GM18867 (cell line): ENCODE measurements around the gene MPP2.
"Not testable (repeated sequence)": the region's sequence is repeated elsewhere in the genome, so short reads cannot be mapped to it uniquely, and the experiment has no call there.

Source experiments
- ATAC-seq: cut with Tn5 transposase; IDR thresholded peaks from one replicate; pipeline ENCODE4 v1.9.1; 2021; ENCODE audit warnings: mild to moderate bottlenecking, moderate library complexity; ENCODE audit not compliant: unreplicated experiment

The MPP2 gene, protein sequence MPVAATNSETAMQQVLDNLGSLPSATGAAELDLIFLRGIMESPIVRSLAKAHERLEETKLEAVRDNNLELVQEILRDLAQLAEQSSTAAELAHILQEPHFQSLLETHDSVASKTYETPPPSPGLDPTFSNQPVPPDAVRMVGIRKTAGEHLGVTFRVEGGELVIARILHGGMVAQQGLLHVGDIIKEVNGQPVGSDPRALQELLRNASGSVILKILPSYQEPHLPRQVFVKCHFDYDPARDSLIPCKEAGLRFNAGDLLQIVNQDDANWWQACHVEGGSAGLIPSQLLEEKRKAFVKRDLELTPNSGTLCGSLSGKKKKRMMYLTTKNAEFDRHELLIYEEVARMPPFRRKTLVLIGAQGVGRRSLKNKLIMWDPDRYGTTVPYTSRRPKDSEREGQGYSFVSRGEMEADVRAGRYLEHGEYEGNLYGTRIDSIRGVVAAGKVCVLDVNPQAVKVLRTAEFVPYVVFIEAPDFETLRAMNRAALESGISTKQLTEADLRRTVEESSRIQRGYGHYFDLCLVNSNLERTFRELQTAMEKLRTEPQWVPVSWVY

GRCh38 chr17:43907425-43907981 is at the start of gene MPP2:
Gene MPP2, minus strand, starts transcription at chr17:43907536. Its CDS starts 3,076 bp downstream, at chr17:43904460.
- ATAC-seq, result no peak

- no peak for ATAC-seq
Measured at GRCh38 chr17:43956222-43956621, 48.9 kb upstream of the MPP2 start.

GRCh38 chr17:43953746-43954145 is 46.4 kb upstream of the MPP2 start, which contains the start of gene PYY:
Gene PYY, minus strand, starts transcription at chr17:43953940. Its CDS starts 457 bp downstream, at chr17:43953483.
- ATAC-seq, result no peak

DNA sequence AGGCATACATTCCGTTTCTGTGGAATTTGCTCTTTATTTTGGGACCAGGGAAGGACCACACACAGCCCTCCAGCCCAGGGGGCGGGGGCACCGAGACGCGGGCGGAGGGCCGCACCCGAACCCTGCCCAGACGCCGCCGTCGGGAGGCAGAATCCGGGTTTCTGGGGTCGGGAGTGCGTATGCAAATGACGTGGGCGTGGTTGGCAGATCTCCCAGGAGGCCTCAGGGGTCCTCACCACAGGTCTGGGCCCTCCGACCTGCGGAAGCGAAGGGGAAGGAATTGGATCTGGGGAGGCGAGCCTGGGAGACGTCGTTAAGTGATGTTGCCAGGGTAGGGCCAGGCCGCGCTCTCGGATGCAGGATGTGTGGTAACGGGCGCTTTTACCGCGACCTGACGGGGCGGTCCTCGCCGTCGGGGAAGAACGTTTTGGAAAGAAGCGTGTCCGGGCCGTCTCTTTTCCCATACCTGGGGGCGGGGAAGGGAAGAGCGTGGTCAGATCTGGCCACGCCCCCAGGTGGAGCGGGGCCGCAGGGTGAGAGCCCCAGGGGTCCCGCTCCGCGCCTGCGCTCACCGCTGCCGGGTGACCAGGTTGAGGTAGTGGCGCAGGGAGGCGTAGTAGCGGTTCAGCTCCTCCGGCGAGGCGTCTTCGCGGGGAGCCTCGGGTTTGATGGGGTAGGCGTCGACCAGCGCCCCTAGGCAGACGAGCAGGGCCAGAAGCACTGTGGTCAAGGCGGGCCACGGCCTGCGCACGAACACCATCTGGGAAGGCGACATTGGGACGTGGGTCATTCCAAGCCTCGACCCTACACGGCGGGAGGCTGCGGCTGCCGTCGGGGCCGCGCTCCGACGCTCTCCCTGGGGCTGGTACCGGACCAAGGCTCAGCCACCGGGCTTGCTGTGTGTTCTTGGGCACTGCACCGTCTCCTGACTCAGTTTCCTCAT is 45.7 kb upstream of the MPP2 start:
- no peak for ATAC-seq

DNA sequence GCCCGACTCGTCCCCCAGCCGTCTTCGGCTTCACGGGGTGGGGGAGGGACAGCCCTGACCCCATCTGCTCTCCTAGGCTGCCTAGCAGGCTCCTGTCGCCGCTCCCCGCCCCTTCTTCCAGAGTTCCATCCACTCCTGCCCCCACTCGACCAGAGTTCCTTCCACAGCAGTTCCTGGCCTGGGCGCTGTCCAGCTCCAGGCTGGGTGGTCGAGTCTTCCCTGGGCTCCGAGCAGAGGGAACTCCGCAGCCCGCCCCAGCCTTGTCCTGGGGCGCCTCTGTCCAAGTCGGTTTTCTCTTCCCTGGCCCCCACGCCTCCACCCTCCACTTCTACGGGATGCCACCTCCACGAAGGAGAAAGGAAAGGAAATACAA is 45.0 kb upstream of the MPP2 start:
- no peak for ATAC-seq

- no peak for ATAC-seq
Measured at GRCh38 chr17:43951750-43952149, 44.4 kb upstream of the MPP2 start.

- no peak for ATAC-seq
Measured at GRCh38 chr17:43950554-43950953, 43.2 kb upstream of the MPP2 start.

DNA sequence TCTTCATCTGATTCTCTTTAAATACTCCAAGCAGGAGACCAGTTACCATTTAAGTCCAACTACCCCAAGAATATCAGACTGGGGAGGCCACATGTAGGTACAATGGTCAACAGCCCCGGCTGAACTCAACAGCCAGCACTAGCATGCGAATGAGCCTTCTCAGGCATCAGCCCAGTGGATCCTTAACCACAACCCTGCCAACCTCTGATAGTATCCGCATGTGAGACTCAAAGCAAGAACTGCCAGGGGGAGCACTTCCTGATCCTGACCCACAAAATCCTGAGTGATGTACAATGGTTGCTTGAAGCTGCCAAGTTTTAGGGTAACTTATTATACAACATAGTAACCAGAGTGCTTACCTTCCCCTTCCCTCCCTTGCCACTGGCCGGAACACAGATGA is 42.4 kb upstream of the MPP2 start:
- no peak for ATAC-seq

DNA sequence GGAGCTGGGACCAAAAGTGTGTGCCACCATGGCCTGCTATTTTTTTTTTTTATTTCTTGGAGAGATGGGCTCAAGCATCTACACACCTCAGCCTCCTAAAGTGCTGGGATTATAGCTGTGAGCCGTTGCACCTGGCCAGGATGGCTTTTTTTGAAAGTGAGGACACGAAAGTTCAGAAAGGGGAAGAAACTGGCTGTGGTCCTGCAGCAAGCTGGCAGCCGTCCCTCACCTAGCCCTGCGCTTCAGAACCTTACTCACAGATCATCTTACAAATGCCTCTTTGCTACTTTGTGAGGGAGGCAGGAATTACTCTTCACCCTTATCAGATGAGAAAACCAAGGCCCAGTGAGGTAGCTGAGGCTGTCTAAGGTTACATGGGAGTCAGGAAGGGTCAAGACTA is 39.4 kb upstream of the MPP2 start:
- no peak for ATAC-seq

GRCh38 chr17:43945074-43945829 is 37.9 kb upstream of the MPP2 start:
- ATAC-seq, result no peak

- ATAC-seq, result no peak
Measured at GRCh38 chr17:43942051-43942685, 34.8 kb upstream of the MPP2 start, which contains the start of gene PPY. Gene PPY, minus strand, starts transcription at chr17:43942476. Its CDS starts 822 bp downstream, at chr17:43941654.

DNA sequence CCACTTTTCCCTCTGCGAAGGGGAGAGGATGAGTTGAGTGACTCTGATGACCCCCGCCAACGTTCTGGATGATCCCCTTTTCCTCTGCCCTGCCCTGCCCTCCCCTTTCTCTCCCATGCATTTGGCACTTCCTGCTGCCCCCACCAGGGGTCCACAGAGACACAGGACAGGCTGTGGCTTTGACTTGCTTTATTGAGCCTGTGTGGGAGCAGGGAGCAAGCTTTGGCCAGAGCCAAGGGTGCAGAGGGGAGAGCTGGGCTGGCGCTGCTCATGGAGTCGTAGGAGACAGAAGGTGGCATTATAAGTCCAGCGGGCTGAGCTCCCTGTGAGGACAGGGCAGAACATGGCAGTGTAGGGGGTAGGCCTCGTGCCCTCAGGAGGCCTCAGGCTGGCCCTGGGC is 33.3 kb upstream of the MPP2 start:
- ATAC-seq, result no peak

GRCh38 chr17:43939886-43940285 is 32.5 kb upstream of the MPP2 start:
- no peak for ATAC-seq

DNA sequence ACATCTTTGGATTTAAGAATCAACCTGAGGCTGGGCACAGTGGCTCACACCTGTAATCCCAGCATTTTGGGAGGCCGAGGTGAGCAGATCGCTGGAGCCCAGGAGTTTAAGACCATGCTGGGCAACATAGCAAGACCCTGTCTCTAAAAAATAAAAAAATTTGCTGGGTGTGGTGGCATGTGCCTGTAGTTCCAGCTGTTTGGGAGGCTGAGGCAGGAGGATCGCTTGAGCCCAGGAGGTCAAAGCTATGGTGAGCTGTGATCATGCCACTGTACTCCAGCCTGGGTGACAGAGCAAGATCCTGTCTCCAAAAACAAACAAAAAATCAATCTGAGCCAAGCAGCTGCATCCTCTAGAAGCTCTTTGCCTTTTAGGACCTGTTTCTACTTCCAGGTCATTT is 32.1 kb upstream of the MPP2 start:
- ATAC-seq, result not testable (repeated sequence)

DNA sequence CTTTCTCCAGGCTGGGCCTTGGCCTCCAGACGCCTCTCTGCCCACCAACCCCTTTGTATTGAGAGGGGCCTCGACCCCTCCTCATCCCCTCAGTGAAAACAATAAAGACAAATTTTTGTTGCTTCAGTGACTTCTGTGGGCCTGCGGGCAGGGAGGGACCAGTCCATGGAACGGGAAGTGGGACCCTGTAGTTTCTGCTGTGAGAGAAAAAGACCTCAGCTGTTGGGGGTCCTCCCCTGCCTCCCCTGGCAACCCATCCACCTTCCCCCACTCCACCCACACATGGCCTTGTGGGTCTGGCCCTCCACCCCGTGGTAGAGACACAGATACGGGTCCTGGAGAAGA is 31.5 kb upstream of the MPP2 start:
- no peak for ATAC-seq

DNA sequence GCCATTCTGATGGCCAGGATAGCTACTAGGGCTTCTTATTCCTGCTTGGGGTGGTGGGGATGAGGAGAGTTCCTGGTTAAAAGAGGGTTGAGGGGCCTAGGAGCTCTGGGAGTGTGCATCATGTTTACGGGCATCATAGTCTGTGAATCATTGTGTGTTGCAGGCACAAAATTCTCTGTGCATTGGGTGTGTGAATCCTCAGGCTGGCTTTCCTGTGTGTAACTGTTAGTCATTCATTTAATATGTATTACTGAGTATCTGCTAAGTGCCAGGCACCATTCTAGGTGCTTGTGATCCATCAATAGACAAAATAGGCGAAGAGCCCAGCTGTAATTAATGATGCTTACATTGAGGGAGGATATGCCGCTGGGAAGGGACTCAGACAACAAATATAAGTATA is 29.1 kb upstream of the MPP2 start:
- no peak for ATAC-seq

DNA sequence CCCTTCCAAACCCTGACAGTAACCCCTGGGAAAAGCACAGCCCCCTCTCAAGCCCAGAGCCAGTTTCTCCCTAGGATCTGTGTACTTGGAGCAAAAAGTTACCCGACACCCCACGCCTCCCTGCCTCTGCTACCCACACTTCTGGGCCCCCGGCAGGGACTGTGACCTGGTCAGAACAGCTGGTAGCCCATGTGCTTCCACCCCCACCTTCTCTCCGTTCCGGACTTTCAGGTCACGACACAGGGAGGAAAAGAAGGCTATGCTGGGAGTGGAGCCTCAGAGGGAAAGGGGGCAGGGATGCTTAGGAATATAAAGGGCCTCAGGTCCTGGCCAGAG is 28.6 kb upstream of the MPP2 start:
- ATAC-seq, result no peak

DNA sequence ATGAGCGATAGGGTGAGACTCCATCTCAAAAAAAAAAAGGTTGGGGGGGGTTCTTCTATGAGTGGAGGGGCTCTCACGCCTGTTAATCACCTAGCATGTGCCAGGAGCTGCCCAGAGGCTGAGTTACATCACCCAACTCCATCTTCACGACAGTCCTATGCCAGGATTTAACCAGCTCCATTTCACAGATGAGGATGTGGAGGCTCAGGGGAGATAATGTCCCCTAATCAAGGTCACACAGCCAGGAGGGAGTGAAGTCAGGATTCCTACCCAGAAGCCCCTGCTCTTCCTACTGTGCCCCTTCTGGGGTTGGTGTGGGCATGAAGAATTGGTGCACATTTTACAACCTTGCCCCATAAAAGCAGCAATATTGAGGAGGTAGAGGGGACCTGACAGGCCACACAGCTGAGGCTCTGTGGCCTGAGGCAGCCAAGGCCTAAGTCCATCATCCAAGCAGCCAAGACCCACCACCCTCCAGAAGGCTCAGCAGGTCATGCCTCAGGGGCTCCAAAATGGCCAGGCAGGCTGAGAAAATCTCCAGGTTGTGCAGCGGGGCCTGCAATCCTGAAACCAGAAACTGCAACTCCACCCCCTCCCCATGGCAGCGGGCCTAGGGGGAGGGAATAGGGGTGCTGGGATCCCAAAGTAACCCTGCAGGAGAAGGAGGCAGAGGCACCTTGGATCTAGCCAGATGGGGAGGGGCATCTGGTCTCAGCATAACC is 28.0 kb upstream of the MPP2 start:
- ATAC-seq, result no peak

GRCh38 chr17:43932923-43933322 is 25.6 kb upstream of the MPP2 start:
- ATAC-seq, result no peak

GRCh38 chr17:43932357-43932756 is 25.0 kb upstream of the MPP2 start:
- ATAC-seq, result no peak
